Peyer's patch (tissue), 4 donors: ENCODE results near the gene HIPK4.

Source experiments
- CTCF ChIP-seq, 6 experiments: fragments of 450-650 bp in 4 of 6; fragments of 200-600 bp in 2 of 6; sonication (generic) in 1 of 6; IDR thresholded peaks; one replicate each; pipeline ENCODE4 v1.5.1; 2017 to 2019; ENCODE audit warnings: antibody characterized with exemption in 6 of 6, mild to moderate bottlenecking in 3 of 6, moderate library complexity in 1 of 6
- POLR2A ChIP-seq, 2 donors: fragments of 450-650 bp; IDR thresholded peaks; one replicate each; pipeline ENCODE4 v1.5.1; 2017; ENCODE audit warnings: antibody characterized with exemption in 2 of 2, mild to moderate bottlenecking in 2 of 2, moderate library complexity in 2 of 2

DNA sequence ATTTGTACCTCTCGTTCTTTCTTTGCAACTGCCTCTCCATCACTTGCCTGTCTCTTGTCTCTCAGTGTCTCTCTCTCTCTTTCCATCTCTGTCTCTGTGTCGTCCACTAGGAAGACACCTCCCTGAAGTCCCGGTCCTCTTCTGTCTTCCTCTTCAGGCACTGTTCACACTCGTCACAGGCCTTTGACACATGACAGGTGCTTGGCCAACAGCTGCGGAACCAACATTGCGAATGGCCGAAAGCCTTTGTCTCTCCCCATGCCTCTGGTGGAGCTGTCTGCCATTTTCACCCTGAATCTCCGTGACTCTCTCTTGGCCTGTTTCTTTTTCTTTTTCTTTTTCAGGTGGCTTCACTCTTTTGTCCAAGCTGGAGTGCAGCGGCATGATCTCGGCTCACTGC is 2.8 kb downstream of the HIPK4 start:
- TF ChIP-seq CTCF (IDR thresholded peaks at IDR 0.05) (no peak), POLR2A (IDR thresholded peaks at IDR 0.05) (no peak)
